ENCODE measurements around the gene ELOVL1. TPM values are rescaled to one million over a fixed set of nuclear protein-coding genes. Genes with fewer than 3 reads are reported as not detected.

Gene ELOVL1
- total and polyA plus RNA-seq, 2 of the 13 experiments (the other 11 are each of a cell fraction or from before 2014, with no cell fraction given), result 55.2 to 77.4 TPM

DNA sequence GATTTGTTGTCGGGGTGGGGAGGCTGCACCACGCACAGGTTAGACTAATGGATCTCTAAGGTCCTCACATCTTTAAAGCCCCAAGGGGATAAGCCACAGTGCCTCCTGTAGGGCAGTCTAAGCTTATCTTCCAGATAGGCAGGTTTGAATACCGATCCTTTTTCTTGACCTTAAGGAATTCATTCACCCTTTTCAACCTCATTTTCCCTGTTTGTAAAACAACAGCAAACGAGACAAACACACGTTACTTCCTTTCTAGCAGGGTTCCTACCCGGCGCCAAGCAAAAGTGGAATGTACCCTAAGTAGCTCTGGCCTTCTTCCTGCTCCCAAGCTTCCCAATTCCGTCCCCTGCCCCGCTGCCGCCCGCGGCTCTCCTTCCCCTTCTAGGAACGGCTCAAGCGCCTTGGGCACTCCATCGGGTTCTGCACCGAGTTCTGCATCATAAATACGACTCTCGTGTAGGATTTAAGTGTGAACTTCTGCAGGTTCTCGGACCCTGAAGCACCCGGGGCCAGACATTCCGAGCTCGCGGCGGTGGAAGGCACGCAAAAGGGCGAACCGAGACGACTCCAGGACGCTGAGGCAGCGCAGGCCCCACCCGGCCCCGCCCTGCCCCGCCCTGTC is 9.6 kb downstream of the ELOVL1 start (continued):
- TF ChIP-seq, protein P1, sequence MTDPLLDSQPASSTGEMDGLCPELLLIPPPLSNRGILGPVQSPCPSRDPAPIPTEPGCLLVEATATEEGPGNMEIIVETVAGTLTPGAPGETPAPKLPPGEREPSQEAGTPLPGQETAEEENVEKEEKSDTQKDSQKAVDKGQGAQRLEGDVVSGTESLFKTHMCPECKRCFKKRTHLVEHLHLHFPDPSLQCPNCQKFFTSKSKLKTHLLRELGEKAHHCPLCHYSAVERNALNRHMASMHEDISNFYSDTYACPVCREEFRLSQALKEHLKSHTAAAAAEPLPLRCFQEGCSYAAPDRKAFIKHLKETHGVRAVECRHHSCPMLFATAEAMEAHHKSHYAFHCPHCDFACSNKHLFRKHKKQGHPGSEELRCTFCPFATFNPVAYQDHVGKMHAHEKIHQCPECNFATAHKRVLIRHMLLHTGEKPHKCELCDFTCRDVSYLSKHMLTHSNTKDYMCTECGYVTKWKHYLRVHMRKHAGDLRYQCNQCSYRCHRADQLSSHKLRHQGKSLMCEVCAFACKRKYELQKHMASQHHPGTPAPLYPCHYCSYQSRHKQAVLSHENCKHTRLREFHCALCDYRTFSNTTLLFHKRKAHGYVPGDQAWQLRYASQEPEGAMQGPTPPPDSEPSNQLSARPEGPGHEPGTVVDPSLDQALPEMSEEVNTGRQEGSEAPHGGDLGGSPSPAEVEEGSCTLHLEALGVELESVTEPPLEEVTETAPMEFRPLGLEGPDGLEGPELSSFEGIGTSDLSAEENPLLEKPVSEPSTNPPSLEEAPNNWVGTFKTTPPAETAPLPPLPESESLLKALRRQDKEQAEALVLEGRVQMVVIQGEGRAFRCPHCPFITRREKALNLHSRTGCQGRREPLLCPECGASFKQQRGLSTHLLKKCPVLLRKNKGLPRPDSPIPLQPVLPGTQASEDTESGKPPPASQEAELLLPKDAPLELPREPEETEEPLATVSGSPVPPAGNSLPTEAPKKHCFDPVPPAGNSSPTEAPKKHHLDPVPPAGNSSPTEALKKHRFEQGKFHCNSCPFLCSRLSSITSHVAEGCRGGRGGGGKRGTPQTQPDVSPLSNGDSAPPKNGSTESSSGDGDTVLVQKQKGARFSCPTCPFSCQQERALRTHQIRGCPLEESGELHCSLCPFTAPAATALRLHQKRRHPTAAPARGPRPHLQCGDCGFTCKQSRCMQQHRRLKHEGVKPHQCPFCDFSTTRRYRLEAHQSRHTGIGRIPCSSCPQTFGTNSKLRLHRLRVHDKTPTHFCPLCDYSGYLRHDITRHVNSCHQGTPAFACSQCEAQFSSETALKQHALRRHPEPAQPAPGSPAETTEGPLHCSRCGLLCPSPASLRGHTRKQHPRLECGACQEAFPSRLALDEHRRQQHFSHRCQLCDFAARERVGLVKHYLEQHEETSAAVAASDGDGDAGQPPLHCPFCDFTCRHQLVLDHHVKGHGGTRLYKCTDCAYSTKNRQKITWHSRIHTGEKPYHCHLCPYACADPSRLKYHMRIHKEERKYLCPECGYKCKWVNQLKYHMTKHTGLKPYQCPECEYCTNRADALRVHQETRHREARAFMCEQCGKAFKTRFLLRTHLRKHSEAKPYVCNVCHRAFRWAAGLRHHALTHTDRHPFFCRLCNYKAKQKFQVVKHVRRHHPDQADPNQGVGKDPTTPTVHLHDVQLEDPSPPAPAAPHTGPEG (CRISPR knock-in tag; IDR thresholded peaks at IDR 0.05), result no peak
- TF ChIP-seq ZNF256 (CRISPR knock-in tag; conservative IDR thresholded peaks at IDR 0.05) (no peak), NR3C1 (CRISPR knock-in tag; IDR thresholded peaks at IDR 0.05) (no peak), SRF (IDR thresholded peaks at IDR 0.05; ENCODE audit: low read depth, low read length) (no peak), SETDB1 (CRISPR knock-in tag; IDR thresholded peaks at IDR 0.05; ENCODE audit: borderline replicate concordance) (no peak), SIX4 (CRISPR knock-in tag; IDR thresholded peaks at IDR 0.05) (no peak), FOXJ3 (CRISPR knock-in tag; IDR thresholded peaks at IDR 0.05; ENCODE audit: borderline replicate concordance) (0 out of 2 replicates have a peak, but pooled peaks have one; percentile 17), MTA1 (CRISPR knock-in tag; IDR thresholded peaks at IDR 0.05; ENCODE audit: borderline replicate concordance) (no peak), ZFP82 (CRISPR knock-in tag; IDR thresholded peaks at IDR 0.05; ENCODE audit: borderline replicate concordance) (no peak), RARG (CRISPR knock-in tag; IDR thresholded peaks at IDR 0.05; ENCODE audit: low read depth) (no peak), ERF (CRISPR knock-in tag; IDR thresholded peaks at IDR 0.05) (0 out of 2 replicates have a peak, but pooled peaks have one; percentile 8), ZFY (CRISPR knock-in tag; IDR thresholded peaks at IDR 0.05) (peak; percentile 73), BRCA1 (CRISPR knock-in tag; IDR thresholded peaks at IDR 0.05) (no peak), ZNF484 (CRISPR knock-in tag; IDR thresholded peaks at IDR 0.05; ENCODE audit: borderline replicate concordance, low read depth) (no peak), TCF7 (IDR thresholded peaks at IDR 0.05; ENCODE audit: low read depth) (no peak), POLR2A (IDR thresholded peaks at IDR 0.05; ENCODE audit: insufficient read depth in 1 of 2, low read depth in 2 of 2, low read length in 2 of 2) (no peak), RBAK (CRISPR knock-in tag; IDR thresholded peaks at IDR 0.05) (no peak), ZFP37 (CRISPR knock-in tag; IDR thresholded peaks at IDR 0.05; ENCODE audit: borderline replicate concordance) (no peak), NCOA5 (CRISPR knock-in tag; IDR thresholded peaks at IDR 0.05) (no peak), ZNF841 (CRISPR knock-in tag; IDR thresholded peaks at IDR 0.05; ENCODE audit: borderline replicate concordance) (no peak), KLF12 (CRISPR knock-in tag; IDR thresholded peaks at IDR 0.05; ENCODE audit: borderline replicate concordance) (peak; percentile 82; the same call in 1 of the 2 replicates), NBN (conservative IDR thresholded peaks at IDR 0.05) (no peak), ZNF264 (CRISPR knock-in tag; IDR thresholded peaks at IDR 0.05) (0 out of 2 replicates have a peak, but pooled peaks have one; percentile 24), GPN1 (CRISPR knock-in tag; IDR thresholded peaks at IDR 0.05; ENCODE audit: borderline replicate concordance) (no peak), RFX3 (CRISPR knock-in tag; IDR thresholded peaks at IDR 0.05) (no peak), ZNF674 (CRISPR knock-in tag; IDR thresholded peaks at IDR 0.05; ENCODE audit: low read depth) (no peak)
- TF ChIP-seq, protein P2, sequence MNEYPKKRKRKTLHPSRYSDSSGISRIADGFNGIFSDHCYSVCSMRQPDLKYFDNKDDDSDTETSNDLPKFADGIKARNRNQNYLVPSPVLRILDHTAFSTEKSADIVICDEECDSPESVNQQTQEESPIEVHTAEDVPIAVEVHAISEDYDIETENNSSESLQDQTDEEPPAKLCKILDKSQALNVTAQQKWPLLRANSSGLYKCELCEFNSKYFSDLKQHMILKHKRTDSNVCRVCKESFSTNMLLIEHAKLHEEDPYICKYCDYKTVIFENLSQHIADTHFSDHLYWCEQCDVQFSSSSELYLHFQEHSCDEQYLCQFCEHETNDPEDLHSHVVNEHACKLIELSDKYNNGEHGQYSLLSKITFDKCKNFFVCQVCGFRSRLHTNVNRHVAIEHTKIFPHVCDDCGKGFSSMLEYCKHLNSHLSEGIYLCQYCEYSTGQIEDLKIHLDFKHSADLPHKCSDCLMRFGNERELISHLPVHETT (CRISPR knock-in tag; conservative IDR thresholded peaks at IDR 0.05), result no peak
